NCI-H2196 (cell line): Measurements from ENCODE around the gene GALR2.

ENCODE experiments used
- DNase-seq: peaks from one replicate; lab custom pipeline; 2025; ENCODE audit not compliant: unreplicated experiment; lab: John Stamatoyannopoulos, UW

Gene GALR2

GRCh38 chr17:76079535-76079955 lies 5.0 kb downstream of the GALR2 start:
- no peak for DNase-seq

GRCh38 chr17:76079956-76080767 lies 5.6 kb downstream of the GALR2 start:
- no peak for DNase-seq

GRCh38 chr17:76080768-76081287 lies 6.2 kb downstream of the GALR2 start:
- DNase-seq, result no peak

GRCh38 chr17:76081295-76082210 lies 7.0 kb downstream of the GALR2 start:
- no peak for DNase-seq

- no peak for DNase-seq
Observed at GRCh38 chr17:76082326-76083251, 8.0 kb downstream of the GALR2 start.

- DNase-seq, result no peak
Observed at GRCh38 chr17:76083536-76084182, 9.1 kb downstream of the GALR2 start.

GRCh38 chr17:76085066-76085730 lies 10.6 kb downstream of the GALR2 start:
- no peak for DNase-seq

GRCh38 chr17:76085731-76086366 lies 11.3 kb downstream of the GALR2 start:
- no peak for DNase-seq

- no peak for DNase-seq
Observed at GRCh38 chr17:76086384-76086783, 11.8 kb downstream of the GALR2 start.

- no peak for DNase-seq
Observed at GRCh38 chr17:76087531-76087930, 12.9 kb downstream of the GALR2 start.

- no peak for DNase-seq
Observed at GRCh38 chr17:76088041-76088867, 13.7 kb downstream of the GALR2 start.

- DNase-seq, result no peak
Observed at GRCh38 chr17:76088868-76089576, 14.4 kb downstream of the GALR2 start.

- DNase-seq, result no peak
Observed at GRCh38 chr17:76089680-76090516, 15.3 kb downstream of the GALR2 start.

- no peak for DNase-seq
Observed at GRCh38 chr17:76090517-76091129, 16.0 kb downstream of the GALR2 start.

- no peak for DNase-seq
Observed at GRCh38 chr17:76091526-76092286, 17.1 kb downstream of the GALR2 start.
